Measurements from ENCODE around the gene SLC13A5. TPM values are rescaled to one million over a fixed set of nuclear protein-coding genes. Genes with fewer than 3 reads are reported as not detected.

SLC13A5 gene
- total RNA-seq, 1 donor from 2014 or later, result 2.2 TPM

DNA sequence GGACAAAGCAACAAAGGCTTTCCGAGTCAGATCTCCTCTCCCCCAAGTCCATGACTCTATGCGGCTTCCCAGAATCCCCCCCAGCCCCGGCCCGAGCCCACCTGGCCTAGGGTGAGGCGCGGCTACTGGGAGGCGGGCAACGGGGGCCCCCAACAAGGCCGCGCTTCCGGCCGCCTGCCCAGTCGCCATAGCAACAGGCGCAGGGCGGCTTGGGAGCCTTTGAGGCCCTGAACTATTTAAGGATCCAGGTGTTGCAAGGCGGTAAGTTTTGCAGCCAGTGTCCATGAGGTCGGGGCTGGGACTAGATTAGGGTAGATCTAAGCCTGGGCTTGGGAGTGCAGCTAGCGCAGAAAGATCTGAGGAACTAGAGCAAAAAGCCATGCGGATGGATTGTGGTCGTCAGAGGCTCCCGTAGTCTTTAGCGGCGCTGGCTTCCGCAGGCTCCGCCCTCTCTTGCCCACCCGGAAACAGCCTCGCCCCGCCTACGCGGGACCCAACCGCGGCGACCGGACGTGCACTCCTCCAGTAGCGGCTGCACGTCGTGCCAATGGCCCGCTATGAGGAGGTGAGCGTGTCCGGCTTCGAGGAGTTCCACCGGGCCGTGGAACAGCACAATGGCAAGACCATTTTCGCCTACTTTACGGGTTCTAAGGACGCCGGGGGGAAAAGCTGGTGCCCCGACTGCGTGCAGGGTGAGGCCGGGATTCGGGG, 72.5 kb downstream of the SLC13A5 start, which contains the start of the genes KIAA0753 and TXNDC17:
KIAA0753 (minus strand) TSS at position 176 of the 711 bp plus-strand sequence. CDS start 5,608 bp downstream, outside the sequence.
TXNDC17 (plus strand) TSS at position 525 of the 711 bp plus-strand sequence; CDS start at position 548, 23 bp downstream.
- H3K9me3 Mint-ChIP-seq, result no peaks in the 10 kb centered on the region
- peak within 1 kb of the TSS; percentile 95 for H3K4me3 Mint-ChIP-seq
- DNase-seq (ENCODE audit: extremely low spot score, unreplicated experiment), result peak; percentile 91
- TF ChIP-seq, protein P1, sequence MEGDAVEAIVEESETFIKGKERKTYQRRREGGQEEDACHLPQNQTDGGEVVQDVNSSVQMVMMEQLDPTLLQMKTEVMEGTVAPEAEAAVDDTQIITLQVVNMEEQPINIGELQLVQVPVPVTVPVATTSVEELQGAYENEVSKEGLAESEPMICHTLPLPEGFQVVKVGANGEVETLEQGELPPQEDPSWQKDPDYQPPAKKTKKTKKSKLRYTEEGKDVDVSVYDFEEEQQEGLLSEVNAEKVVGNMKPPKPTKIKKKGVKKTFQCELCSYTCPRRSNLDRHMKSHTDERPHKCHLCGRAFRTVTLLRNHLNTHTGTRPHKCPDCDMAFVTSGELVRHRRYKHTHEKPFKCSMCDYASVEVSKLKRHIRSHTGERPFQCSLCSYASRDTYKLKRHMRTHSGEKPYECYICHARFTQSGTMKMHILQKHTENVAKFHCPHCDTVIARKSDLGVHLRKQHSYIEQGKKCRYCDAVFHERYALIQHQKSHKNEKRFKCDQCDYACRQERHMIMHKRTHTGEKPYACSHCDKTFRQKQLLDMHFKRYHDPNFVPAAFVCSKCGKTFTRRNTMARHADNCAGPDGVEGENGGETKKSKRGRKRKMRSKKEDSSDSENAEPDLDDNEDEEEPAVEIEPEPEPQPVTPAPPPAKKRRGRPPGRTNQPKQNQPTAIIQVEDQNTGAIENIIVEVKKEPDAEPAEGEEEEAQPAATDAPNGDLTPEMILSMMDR (conservative IDR thresholded peaks at IDR 0.05), result no peak
- no peaks in the 10 kb centered on the region for H3K36me3 Mint-ChIP-seq
- H3K4me1 Mint-ChIP-seq (ENCODE audit: unreplicated experiment), result peaks cover 18% of the 10 kb centered on the region
- H3K27ac Mint-ChIP-seq, result peak within 1 kb of the TSS; percentile 98
- H3K27me3 Mint-ChIP-seq, result no peaks in the 10 kb centered on the region

- Mint-ChIP-seq H3K4me3 (peak overlapping the region; percentile 95), H3K27me3 (no peaks in the 10 kb centered on the region), H3K36me3 (peaks cover 3% of the 10 kb centered on the region), H3K9me3 (no peaks in the 10 kb centered on the region), H3K4me1 (ENCODE audit: unreplicated experiment) (peaks cover 18% of the 10 kb centered on the region), H3K27ac (peak overlapping the region; percentile 98)
- TF ChIP-seq, protein P1 (conservative IDR thresholded peaks at IDR 0.05), result no peak
- no peak for DNase-seq (ENCODE audit: extremely low spot score, unreplicated experiment)
Measured at GRCh38 chr17:6639586-6640535, 73.3 kb downstream of the SLC13A5 start.

GRCh38 chr17:6639014-6639585, 74.1 kb downstream of the SLC13A5 start:
- Mint-ChIP-seq H3K27ac (peak overlapping the region; percentile 77), H3K9me3 (no peaks in the 10 kb centered on the region)
- no peak for DNase-seq (ENCODE audit: extremely low spot score, unreplicated experiment)

DNA sequence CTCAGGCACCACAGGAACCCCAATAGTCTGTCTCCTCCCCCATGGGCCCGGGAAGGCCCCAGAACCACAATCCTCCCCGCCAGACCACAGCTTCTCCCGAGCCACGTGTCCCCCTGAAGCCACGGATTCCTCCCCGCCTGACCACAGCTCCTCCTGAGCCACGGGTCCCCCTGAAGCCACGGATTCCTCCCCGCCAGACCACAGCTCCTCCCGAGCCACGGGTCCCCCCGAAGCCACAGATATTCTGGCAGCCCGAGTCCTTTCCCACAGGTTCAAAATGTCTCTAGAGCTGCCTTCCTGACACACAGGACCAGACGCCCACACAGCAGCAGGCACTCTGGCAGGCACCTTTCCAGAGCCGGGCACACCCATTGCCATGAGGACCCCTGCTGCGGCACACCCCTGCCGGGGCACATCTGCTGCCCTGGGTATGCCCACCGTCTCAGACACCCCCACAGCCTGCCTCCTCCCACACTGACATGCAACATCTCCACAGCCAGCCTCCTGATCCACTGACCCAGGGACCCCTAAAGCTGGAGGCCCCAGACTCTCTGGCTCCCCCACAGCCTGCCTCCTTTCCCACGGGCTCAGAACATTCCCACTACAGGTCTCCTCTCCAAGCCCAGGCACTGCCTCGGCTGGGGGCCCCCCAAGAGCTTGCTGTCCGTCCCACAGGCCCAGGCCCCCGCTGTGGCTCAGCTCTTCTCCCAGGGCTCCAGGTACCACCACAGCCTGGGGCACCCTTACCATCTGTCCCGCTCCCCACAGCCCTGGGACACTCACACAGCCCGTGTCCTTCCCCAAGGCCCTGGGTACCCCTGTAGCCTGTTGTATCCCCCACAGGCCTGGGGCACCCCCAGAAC, 74.9 kb downstream of the SLC13A5 start:
- Mint-ChIP-seq H3K27ac (no peak overlapping the region), H3K36me3 (peaks cover 17% of the 10 kb centered on the region), H3K4me3 (peak overlapping the region; percentile 71), H3K9me3 (no peaks in the 10 kb centered on the region), H3K4me1 (ENCODE audit: unreplicated experiment) (peaks cover 18% of the 10 kb centered on the region), H3K27me3 (no peaks in the 10 kb centered on the region)
- no peak for DNase-seq (ENCODE audit: extremely low spot score, unreplicated experiment)
- TF ChIP-seq, protein P1 (conservative IDR thresholded peaks at IDR 0.05), result no peak

More at GRCh38 chr17:6639014-6639585, 74.1 kb downstream of the SLC13A5 start:
- Mint-ChIP-seq H3K36me3 (peaks cover 10% of the 10 kb centered on the region), H3K4me3 (peak overlapping the region; percentile 95), H3K4me1 (ENCODE audit: unreplicated experiment) (peaks cover 18% of the 10 kb centered on the region), H3K27me3 (no peaks in the 10 kb centered on the region)
- TF ChIP-seq, protein P1 (conservative IDR thresholded peaks at IDR 0.05), result no peak
